ENCODE data around the gene BACH2. TPM values are rescaled to one million over a fixed set of nuclear protein-coding genes. Genes with fewer than 3 reads are reported as not detected.
"Not testable (repeated sequence)": the region's sequence is repeated elsewhere in the genome, so short reads cannot be mapped to it uniquely, and the experiment has no call there.

The BACH2 gene
- 0.06 TPM in 1 of 2 replicates, not detected in the other for total RNA-seq (2014; rRNA removed)
- polyA plus RNA-seq (2012): 0.11 TPM

DNA sequence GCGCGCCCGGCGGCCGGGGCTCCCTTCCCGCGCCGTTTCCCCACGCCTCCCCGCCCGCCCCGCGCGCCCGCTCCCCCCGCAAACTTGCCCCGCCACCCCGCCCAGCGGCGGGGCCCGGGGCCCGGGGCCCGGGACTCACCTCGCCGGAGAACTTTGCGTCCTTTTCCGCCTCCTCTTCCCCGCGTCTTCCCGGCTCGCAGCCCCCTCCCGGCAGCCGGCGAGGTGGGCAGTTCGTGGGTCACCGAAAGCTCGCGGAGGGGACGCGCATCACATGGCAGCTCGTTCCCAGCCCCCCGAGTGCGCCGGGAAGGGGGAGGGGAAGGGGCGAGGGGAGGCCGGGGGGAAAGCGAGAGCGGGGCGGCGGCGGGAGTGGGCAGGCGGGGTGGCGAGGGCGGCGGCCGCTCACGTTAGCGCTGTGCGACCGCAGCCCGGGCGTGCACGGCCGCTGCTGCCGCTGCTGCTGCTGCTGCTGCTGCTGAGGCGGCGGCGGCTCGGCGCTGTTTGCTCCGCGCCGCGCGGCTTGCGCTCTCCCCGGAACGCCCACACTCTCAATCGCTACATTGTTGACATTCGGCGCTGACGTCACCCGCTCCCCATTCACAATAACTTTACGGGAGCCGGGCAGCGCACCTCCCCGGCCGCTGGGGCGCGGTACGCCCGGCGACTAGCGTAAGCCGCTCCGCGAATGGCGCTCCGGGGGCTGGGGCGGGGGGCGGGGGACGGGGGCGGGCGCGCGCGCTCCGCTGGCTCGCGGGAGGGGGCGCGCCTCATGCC, at the start of gene BACH2:
Gene BACH2, minus strand, starts transcription at position 503 of the 774 bp plus-strand sequence. CDS start 287,999 bp downstream, outside the sequence.
- peak; percentile 61 for DNase-seq (ENCODE audit: low read depth)

DNA sequence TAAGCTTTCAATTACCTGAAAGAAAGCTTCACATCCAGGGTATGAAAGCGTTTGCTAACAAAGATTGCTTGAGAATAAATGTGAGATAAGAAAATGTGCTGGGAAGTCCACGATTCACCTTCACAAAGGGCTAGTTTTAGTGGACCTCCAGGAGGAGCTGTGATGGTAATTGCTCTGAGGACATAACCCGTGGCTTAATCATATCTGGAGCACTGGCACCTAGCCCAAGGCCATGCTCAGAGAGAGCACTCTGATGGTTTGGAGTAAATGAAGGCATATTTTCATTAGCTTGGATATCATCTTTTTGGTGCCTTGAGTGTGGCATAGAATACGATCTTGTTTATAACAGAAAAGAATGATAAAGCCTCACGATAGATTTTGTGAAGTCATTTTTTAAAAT, 46.9 kb upstream of the BACH2 start:
- peak; percentile 11 for DNase-seq (ENCODE audit: low read depth)

DNA sequence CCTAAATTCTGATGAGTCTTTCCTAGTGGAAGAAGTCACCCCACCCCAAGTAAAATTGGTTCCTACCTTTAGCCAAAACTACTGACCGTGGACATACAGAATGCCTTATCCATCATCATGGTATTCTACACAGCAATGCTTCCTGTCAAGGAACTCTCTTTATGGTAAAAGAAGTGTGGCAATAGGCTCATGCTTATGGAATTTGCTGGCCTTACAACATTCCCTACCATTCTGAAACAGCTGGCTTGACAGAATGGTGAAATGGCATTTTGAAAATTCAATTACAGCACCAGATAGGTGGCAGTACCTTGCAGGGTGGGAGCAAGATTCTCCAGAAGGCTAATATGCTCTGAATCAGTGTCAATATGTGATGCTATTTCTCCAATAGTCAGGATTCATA, 41.8 kb upstream of the BACH2 start:
- DNase-seq (ENCODE audit: low read depth): no peak

DNA sequence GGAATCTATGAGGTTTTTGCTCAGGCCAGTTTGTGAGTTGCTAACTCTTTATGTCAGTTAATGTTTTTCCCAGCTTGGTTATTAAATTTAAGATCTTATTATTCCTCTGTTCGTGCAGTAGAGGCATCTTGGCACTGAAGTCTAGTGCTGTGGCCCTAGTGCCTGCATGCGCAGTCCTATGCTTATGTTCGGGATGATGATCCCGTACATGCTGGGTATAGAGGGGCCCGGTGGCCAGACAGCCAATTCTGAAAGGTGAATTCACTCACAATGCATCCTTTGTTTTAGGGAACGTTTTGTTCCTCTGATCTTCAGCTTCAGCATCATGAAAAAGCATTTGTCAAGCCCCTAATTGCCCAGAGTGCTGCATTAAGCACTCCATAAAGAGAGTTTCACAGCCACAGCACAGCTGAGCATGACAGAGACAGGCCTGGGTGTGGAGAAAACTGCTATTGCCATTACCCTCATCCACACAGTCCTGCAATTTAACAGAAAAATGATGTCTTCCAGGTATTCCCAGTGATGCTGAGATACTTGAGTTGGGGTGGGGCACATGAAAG, 39.8 kb upstream of the BACH2 start:
- no peak for DNase-seq (ENCODE audit: low read depth)

DNA sequence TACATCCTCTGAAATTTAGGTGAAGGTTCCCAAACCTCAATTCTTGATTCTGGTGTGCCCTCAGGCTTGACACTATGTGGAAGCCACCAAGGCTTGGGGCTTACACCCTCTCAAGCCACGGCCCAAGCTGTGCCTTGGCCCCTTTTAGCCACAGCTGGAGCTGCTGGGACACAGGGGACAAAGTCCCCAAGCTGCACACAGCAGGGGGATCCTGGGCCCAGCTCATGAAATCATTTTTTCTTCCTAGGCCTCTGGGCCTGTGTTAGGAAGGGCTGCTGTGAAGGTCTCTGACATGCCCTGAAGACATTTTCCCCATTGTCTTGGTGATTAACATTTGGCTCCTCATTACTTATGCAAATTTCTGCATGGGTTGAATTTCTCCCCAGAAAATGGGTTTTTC, 37.3 kb upstream of the BACH2 start:
- DNase-seq (ENCODE audit: low read depth): no peak

DNA sequence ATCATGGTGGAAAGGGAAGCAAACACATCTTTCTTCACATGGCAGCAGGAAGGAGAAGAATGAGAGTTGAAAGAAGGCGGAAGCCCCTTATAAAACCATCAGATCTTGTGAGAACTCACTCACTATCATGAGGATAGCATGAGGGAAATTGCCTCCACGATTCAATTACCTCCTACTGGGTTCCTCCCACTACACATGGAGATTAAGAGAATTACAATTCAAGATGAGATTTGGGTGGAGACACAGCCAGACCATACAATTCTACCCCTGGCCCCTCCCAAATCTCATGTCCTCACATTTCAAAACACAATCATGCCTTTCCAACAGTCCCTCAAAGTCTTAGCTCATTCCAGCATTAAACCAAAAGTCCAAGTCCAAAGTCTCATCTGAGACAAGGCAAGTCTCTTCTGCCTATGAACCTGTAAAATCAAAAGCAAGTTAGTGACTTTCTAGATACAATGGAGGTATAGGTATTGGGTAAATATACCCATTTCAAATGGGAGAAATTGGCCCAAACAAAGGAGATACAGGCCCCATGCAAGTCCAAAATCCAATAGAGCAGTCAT, 36.4 kb upstream of the BACH2 start:
- DNase-seq (ENCODE audit: low read depth): not testable (repeated sequence)

GRCh38 chr6:90329386-90330077, 32.9 kb upstream of the BACH2 start:
- DNase-seq (ENCODE audit: low read depth): no peak

- DNase-seq (ENCODE audit: low read depth): peak; percentile 22
These were observed 31.4 kb upstream of the BACH2 start for GRCh38 chr6:90328004-90328403.

GRCh38 chr6:90326404-90327057, 29.9 kb upstream of the BACH2 start:
- DNase-seq (ENCODE audit: low read depth): no peak

- no peak for DNase-seq (ENCODE audit: low read depth)
These were observed 27.1 kb upstream of the BACH2 start for GRCh38 chr6:90323706-90324105.

DNA sequence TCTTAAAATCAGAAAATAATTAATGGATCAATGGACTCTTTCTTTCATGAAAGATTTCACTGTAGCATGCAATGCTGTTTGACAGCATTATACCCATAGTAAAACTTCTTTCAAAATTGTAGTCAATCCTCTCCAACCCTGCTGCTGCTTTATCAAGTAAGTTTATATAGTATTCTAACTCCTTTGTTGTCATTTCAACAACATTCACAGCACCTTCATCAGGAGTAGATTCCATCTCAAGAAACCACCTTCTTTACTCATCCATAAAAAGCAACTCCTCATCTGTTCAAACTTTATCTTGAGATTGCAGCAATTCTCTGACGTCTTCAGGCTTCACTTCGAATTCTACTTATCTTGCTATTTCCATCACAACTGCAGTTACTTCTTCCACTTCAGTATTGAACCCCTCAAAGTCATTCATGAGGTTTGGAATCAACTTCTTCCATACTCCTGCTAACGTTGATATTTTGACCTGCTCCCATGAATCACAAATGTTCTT, 26.4 kb upstream of the BACH2 start:
- no peak for DNase-seq (ENCODE audit: low read depth)

GRCh38 chr6:90319979-90320685, 23.5 kb upstream of the BACH2 start:
- DNase-seq (ENCODE audit: low read depth): no peak

DNA sequence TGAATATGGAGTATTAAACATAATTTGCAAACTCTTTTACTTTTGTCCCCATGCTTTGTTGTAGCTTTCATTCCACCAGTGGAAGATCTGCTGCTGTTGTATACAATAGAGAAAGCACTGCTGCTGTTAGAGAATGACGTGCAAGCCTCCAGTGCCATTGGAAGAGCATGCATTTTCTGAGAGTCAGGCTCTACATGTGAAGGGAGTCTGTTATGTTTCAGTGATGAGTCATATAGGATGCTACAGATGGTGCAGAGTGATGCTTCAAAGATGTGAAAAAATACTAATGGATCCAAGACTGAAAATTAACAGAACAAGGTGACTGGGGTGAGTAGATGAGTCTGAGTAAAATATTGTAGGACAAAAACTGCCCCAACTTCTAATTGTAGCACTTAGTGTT, 22.4 kb upstream of the BACH2 start:
- peak; percentile 1 for DNase-seq (ENCODE audit: low read depth)

GRCh38 chr6:90315986-90316385, 19.3 kb upstream of the BACH2 start:
- DNase-seq (ENCODE audit: low read depth): no peak

DNA sequence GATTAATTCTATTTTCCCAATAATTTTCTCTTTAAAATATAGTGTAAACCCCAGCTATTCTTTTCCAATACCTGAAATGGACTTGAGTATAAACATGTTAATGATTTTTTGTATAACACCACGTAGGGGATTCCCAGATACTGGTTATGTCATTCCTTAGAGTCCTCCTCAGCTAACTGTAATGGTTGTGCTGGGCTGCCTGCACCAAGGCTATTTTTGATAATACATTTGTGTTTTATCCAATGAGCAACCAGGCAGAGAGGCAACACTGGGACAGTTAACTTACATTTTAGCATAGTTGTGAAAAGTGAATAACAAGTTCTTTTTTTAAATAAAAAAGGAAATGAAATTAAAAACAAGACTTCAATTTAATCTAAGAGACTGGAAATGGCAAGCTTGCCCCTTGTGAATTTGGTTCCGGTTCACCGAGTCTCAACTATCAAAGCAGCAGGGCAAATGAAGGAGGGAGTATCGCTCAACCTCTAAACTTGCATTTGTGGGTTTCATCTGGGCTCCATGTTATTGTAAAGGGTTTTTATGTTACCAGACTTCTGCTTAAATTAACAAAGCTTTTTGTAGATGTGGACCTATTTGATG, 18.8 kb upstream of the BACH2 start:
- DNase-seq (ENCODE audit: low read depth): no peak

GRCh38 chr6:90314514-90314913, 17.9 kb upstream of the BACH2 start:
- no peak for DNase-seq (ENCODE audit: low read depth)

- no peak for DNase-seq (ENCODE audit: low read depth)
These were observed 14.9 kb upstream of the BACH2 start for GRCh38 chr6:90311569-90311968.

GRCh38 chr6:90305800-90306448, 9.3 kb upstream of the BACH2 start:
- DNase-seq (ENCODE audit: low read depth): no peak

- DNase-seq (ENCODE audit: low read depth): no peak
These were observed 7.7 kb upstream of the BACH2 start for GRCh38 chr6:90304308-90304707.

DNA sequence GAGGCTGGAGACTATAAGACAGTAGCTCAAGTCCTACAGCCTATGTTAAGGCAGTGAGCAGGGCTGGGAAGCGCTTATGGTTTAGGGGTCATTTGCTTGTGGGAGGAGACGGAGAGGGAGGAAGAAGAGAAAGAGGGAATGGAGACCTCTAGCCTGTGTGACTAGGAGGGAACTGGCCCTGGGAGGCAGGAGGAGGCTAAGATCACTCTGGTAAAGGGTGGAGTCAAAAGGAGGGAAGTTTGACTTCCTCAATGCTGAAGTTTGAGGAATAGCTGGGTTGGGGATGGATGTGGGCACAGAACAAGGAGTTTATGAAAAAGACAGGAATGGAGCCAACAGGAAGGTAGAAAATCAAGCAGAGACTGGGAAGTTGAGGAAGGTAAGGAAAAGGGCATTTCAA, 6.4 kb upstream of the BACH2 start:
- no peak for DNase-seq (ENCODE audit: low read depth)
